Smooth muscle cell (in vitro differentiated cells): ENCODE measurements around the gene TRAF3. TPM values are rescaled to one million over a fixed set of nuclear protein-coding genes. Genes with fewer than 3 reads are reported as not detected.

Source experiments
- DNase-seq: peaks from one replicate; lab custom pipeline; 2025; ENCODE audit not compliant: unreplicated experiment; lab: John Stamatoyannopoulos, UW
- H2AFZ ChIP-seq: fragments of 200-600 bp; sonication (generic); 2 replicates; pipeline ENCODE4 v1.6.0; 2016; ENCODE audit warnings: antibody characterized with exemption, low read depth, mild to moderate bottlenecking
- H3F3A ChIP-seq: fragments of 200-600 bp; sonication (generic); 2 replicates; pipeline ENCODE4 v1.6.0; 2017; ENCODE audit warnings: antibody characterized with exemption, low read depth
- H3K27ac ChIP-seq: fragments of 200-600 bp; sonication (generic); 2 replicates; pipeline ENCODE4 v1.5.1; 2016; ENCODE audit warnings: low read depth, mild to moderate bottlenecking
- H3K27me3 ChIP-seq: fragments of 200-600 bp; sonication (generic); 2 replicates; pipeline ENCODE4 v1.6.1; 2016; ENCODE audit warnings: low read depth, mild to moderate bottlenecking
- H3K36me3 ChIP-seq: fragments of 200-600 bp; sonication (generic); 2 replicates; pipeline ENCODE4 v1.5.1; 2016; ENCODE audit warnings: low read depth
- H3K4me1 ChIP-seq: fragments of 200-600 bp; sonication (generic); 2 replicates; pipeline ENCODE4 v1.5.1; 2016; ENCODE audit warnings: low read depth
- H3K4me2 ChIP-seq: fragments of 200-600 bp; sonication (generic); 2 replicates; pipeline ENCODE4 v1.6.0; 2016; ENCODE audit warnings: mild to moderate bottlenecking
- H3K4me3 ChIP-seq: fragments of 200-600 bp; sonication (generic); 2 replicates; pipeline ENCODE4 v1.5.1; 2016; ENCODE audit warnings: mild to moderate bottlenecking
- H3K79me2 ChIP-seq: fragments of 200-600 bp; sonication (generic); 2 replicates; pipeline ENCODE4 v1.6.0; 2016; ENCODE audit warnings: low read depth, mild to moderate bottlenecking
- H3K9ac ChIP-seq: fragments of 200-600 bp; sonication (generic); 2 replicates; pipeline ENCODE4 v1.6.0; 2016; ENCODE audit warnings: low read depth
- H3K9me3 ChIP-seq: fragments of 200-600 bp; sonication (generic); replicated peaks from 2 replicates; pipeline ENCODE4 v1.5.1; 2016; ENCODE audit warnings: low read depth
- H4K20me1 ChIP-seq: fragments of 200-600 bp; sonication (generic); 2 replicates; pipeline ENCODE4 v1.6.0; 2016; ENCODE audit warnings: low read depth
- CTCF ChIP-seq: fragments of 200-600 bp; sonication (generic); IDR thresholded peaks from 2 replicates; pipeline ENCODE4 v1.5.1; 2017; ENCODE audit warnings: borderline replicate concordance, mild to moderate bottlenecking, antibody characterized with exemption; ENCODE audit not compliant: insufficient read depth, poor library complexity, severe bottlenecking
- WGBS: methylation state at CpG from one replicate; pipeline ENCODE4 v1.1.7; 2016; ENCODE audit warnings: low lambda C conversion rate; 5-methylcytosine and 5-hydroxymethylcytosine counted together
- polyA plus RNA-seq: library from polyadenylated mRNA; unstranded; fragments of >200 nt; fragmentation: Nextera tagmentation; extraction: Ambion mirVana; gene quantifications from 2 replicates; pipeline ENCODE4 v1.2.1, GENCODE V29; 2016
- total RNA-seq: library from RNA; depleted of rRNA; stranded (reverse); fragments of >200 nt; gene quantifications from 2 replicates; pipeline ENCODE4 v1.2.3, GENCODE V29; 2014

The TRAF3 gene
- total and polyA plus RNA-seq, 2 experiments from 2014 or later: 9.4 to 24.6 TPM

DNA sequence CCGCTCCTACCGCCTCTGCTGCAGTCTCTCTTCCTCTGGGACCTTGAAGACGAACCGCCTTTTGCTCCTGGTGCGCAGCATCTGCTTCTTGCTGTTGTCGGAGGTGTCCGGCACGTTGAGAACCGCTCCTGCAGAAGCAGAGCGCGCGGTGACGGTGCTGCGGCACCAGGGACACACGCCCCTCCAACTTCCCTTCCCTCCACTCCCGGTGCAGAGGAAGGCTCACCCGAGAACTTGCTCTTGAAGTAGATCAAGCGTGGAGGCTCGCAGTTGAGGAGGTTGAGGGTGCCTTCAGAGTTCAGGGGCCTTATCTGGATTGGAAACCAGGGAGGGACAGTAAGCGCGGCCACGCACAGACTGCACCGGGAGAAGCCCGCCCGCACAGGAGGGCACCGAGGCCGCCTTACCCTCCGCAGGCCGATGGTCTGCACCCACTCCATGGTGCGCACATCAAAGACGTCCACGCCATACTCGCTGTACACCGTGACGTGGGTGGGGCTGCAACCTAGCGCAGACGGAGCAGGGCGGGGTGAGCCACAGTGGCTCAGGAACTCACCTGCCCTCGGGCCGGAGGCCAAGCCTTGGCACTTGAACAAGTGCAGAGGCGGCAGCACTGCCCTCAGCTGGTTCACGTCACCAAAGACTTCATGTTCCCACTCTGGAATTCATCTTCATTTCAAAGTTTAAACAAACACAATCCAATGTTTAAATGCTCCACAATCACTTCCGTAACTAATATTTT is 162.7 kb downstream of the TRAF3 start:
- no peak for TF ChIP-seq CTCF
- 98% methylated on average over 43 of the region's 43 CpGs for WGBS
- Histone ChIP-seq H2AFZ (no peak overlapping the region), H3K9ac (no peak overlapping the region), H3K4me2 (no peak overlapping the region), H3K36me3 (no peaks in the 10 kb centered on the region), H3K9me3 (no peaks in the 10 kb centered on the region), H3K27ac (no peak overlapping the region), H3F3A (peaks cover 4% of the 10 kb centered on the region), H3K27me3 (no peaks in the 10 kb centered on the region), H3K79me2 (no peaks in the 10 kb centered on the region), H3K4me1 (no peaks in the 10 kb centered on the region), H3K4me3 (no peak overlapping the region), H4K20me1 (peaks cover 42% of the 10 kb centered on the region)
- DNase-seq: no peak

- WGBS: 97% methylated on average over 19 of the region's 19 CpGs
- H3K36me3 ChIP-seq: no peaks in the 10 kb centered on the region
- TF ChIP-seq CTCF: no peak
- H3K27ac ChIP-seq: no peak overlapping the region
- no peak overlapping the region for H2AFZ ChIP-seq
- H3F3A ChIP-seq: peaks cover 4% of the 10 kb centered on the region
- H4K20me1 ChIP-seq: peaks cover 33% of the 10 kb centered on the region
- no peaks in the 10 kb centered on the region for H3K79me2 ChIP-seq
- no peaks in the 10 kb centered on the region for H3K27me3 ChIP-seq
- no peak overlapping the region for H3K9ac ChIP-seq
- no peak overlapping the region for H3K4me3 ChIP-seq
- H3K4me1 ChIP-seq: no peaks in the 10 kb centered on the region
- no peaks in the 10 kb centered on the region for H3K9me3 ChIP-seq
- no peak overlapping the region for H3K4me2 ChIP-seq
- no peak for DNase-seq
Measured at GRCh38 chr14:102940729-102941362, 163.6 kb downstream of the TRAF3 start.

DNA sequence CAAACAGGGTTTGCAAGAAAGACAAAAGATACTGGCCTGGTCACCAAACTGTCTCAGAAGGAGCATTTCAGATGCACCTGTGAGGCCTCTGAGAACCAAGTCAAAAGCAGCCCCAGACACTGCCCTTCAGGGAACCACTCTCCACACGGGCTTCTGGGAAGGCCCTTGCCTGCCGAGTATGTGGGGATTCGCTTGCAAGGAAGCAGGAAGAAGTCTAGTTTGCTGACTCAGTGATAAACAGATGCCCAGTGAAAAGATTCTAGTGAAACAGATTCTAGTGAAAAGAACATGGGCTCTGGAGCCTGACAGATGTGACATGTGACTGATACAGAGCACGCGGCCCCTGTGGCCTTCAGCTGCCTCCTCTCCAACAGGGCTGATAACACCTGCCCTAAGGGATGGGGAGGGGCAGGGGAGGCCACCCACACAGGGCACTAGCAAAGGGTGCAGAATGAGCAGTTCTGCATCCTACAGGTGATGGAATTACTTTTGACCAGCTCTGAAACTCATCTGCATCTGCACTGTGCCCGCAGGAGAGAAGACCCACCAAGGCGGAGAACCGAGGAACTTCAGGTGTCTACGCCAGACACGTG is 164.3 kb downstream of the TRAF3 start:
- Histone ChIP-seq H2AFZ (no peak overlapping the region), H3K9me3 (no peaks in the 10 kb centered on the region), H3K9ac (no peak overlapping the region), H3F3A (peaks cover 2% of the 10 kb centered on the region), H3K4me3 (no peak overlapping the region), H3K36me3 (peaks cover 4% of the 10 kb centered on the region), H3K4me2 (no peak overlapping the region), H3K79me2 (no peaks in the 10 kb centered on the region), H3K27me3 (no peaks in the 10 kb centered on the region), H3K4me1 (no peaks in the 10 kb centered on the region), H4K20me1 (peaks cover 26% of the 10 kb centered on the region), H3K27ac (no peak overlapping the region)
- WGBS: 87% methylated on average over 10 of the region's 10 CpGs
- DNase-seq: no peak
- TF ChIP-seq CTCF: no peak
